NCI-H69 (cell line): ENCODE results near the gene PCDH11Y.
"Not testable (repeated sequence)": the region's sequence is repeated elsewhere in the genome, so short reads cannot be mapped to it uniquely, and the experiment has no call there.

ENCODE experiments used
- DNase-seq: peaks from one replicate; lab custom pipeline; 2025; lab: John Stamatoyannopoulos, UW

PCDH11Y gene

GRCh38 chrY:5000057-5000456, at the start of gene PCDH11Y:
PCDH11Y (plus strand) TSS chrY:5000296; CDS start chrY:5057100, 56,804 bp downstream.
- peak; percentile 2 for DNase-seq

DNA sequence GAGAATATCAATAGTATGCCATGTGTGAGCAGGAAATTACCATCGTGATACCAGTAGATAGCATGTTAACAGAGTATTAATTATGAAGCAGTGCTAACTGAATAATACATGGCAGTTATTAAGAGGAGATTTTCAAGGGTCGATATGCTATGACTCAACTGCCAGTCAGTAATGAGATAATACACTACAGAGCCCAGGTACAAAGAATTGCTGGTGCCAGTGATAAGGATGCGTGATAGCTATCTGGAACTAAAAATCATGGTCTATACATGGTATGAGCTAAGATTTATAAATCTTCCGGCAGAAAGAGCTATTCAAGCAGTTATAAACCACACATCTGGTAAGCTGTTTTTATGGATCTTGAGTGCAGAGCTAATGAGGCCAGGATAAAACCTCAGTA, 32.2 kb upstream of the PCDH11Y start:
- not testable (repeated sequence) for DNase-seq

DNA sequence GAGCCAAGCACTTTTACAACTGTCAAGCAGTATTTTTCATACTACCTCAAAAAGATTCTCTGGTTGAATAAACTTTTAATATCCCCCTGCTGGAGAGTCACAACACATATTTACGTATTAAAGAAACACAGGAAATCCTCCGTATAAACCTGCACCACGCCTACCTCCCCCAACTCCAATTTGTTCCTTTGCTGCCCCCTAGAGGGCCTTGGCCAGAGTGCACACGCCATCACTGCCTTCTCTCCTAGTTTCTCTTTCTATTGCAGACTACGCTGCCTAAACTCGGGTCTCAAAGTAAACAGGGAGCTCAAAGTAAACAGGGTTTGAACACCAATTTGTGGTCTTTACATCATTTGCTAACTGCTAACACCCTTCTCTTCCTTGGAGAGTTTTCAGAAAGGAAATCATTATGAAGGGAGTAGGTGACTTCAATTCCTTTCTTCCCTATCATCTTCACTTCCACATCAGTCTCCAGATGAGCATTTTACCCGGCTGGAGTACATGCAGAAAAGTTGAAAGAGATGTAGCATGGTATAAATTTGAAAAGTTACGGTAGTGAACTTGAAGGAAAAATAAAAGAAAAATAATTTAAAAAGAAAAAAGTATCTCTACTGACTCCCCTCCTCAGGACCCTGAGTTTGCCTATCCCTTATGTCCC, 8.2 kb upstream of the PCDH11Y start:
- not testable (repeated sequence) for DNase-seq

DNA sequence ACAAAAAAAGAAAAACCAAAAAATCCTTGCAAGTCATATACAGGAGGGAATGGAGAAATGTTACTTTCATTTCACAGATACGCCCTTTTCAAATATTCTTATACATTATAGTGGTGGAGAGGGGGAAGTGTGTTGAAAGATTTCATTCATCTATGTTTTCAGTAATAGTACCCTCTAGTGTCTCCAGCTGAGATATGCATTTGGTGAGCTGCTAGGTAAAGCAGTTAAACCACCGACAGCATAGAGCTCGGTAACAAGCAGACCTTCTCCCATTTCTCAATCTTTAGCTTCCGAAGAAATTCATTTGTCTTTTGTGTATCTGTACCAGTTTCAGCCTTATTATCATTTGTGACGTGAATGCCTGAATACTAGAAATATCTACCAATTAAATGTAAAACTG, 5.2 kb upstream of the PCDH11Y start:
- not testable (repeated sequence) for DNase-seq

DNA sequence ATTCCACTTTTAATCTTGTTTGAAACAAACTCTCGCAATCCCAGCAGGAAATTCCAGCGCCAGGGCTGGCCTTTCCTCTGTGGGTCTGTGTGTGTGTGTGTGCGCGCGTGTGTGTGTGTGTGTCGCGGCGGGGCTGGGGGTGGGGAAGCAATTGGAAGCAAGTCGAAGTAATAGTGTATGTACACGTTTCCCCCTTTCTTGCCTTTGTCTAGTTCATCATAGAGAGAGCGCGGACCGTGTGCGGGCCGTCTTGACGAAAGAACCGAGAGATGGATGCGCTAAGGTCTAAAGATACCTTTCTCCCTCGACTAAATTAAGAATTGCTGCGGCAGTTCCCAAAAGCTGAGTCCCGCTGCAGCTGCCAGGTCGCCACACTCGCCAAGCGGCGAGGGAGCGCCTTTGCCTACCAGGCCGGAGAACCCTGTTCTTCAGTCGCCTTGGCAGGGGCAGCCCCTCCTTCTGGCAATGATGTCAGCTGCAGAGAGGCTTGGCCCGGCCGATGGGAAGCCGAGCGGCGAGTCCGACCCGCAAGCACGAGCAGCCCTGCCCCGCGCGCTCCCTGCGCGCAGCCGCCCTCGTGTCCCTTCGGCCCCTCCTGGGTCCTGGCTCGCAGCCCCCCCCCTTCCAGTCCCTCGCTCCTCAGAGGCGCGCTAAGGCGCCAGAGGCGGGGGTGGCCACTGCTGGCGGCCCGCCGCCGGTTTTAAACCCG, 2.5 kb downstream of the PCDH11Y start:
- not testable (repeated sequence) for DNase-seq

GRCh38 chrY:5038972-5039523, 39.0 kb downstream of the PCDH11Y start:
- DNase-seq: not testable (repeated sequence)

GRCh38 chrY:5083017-5083416, 82.9 kb downstream of the PCDH11Y start:
- not testable (repeated sequence) for DNase-seq

- DNase-seq: not testable (repeated sequence)
Observed at GRCh38 chrY:5182998-5183397, 182.9 kb downstream of the PCDH11Y start.

DNA sequence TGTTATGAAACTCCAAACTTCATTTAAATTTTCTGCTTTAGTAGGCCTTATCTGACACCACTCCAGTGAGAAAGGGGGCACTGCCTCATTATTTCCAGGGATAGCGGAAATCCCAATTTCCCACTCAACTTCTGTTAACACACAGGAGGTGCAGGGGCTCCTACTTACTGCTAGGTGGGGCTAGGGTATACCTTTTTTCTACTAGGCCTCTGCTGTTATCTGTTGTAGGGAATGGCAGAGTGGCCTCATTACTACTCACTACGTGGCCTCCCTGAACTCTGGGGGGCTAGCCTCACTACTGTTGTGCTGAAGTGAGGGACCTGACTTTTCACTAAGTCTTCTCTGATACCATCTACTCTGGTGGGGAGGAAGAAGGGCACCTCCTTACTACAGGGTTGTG, 215.0 kb downstream of the PCDH11Y start:
- not testable (repeated sequence) for DNase-seq

- not testable (repeated sequence) for DNase-seq
Observed at GRCh38 chrY:5324931-5325330, 324.8 kb downstream of the PCDH11Y start.

- not testable (repeated sequence) for DNase-seq
Observed at GRCh38 chrY:5342220-5342619, 342.1 kb downstream of the PCDH11Y start.

GRCh38 chrY:5543705-5544104, 543.6 kb downstream of the PCDH11Y start:
- DNase-seq: not testable (repeated sequence)

DNA sequence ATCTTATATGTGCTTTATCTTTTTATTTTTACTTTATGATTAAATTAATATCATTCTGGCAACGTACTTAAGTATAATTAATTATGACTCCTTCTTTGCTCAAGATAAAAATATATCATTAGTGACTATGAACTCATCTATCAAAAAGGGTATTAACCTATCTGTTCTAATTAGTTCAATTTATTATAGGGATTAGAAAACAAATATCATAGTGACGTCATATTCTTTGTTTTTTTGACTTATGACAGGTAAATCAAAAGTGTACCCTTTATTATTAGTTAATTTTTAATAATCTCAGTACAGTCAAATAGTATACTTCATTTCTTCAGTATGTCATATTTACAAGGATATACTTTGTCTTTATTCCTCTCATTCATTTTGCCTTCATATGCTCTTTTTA, 638.5 kb downstream of the PCDH11Y start:
- DNase-seq: not testable (repeated sequence)

DNA sequence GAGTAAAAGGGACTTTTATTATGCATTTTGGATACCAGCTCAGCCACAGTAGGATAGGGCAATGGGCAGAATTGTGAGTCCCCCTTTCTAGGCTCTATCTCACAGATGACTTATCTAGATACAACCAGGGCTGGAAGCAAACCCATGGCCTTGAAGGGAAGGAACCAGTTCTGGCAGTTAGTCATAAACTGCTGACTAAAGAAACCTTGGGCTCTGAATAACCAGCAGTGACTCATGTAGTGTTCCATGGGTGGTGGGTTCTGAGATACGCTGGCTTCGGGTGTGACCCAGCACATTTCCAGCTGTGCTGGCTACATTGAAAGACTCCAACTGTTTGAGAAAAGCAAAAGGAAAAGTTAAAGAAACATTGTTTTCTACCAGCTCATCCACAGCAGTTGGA, 679.2 kb downstream of the PCDH11Y start:
- DNase-seq: not testable (repeated sequence)

DNA sequence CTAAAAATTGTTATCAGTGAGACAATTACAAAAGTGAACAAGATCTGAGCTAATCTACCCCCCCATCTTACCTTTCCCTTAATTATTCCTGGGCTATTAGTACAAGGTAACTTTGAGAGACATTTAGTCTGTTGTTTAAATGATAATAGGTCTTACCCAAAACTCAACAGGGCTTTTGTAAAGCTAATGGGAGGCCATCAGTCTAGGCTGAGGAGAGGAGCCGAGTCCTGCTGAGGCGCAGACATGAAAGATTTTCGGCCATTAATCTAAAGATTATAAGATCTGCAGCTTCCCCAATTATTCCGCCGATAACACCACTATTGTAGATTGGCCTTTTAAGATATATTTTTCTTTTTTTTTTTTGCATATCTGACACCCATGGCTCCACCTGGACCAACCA, 708.6 kb downstream of the PCDH11Y start:
- DNase-seq: not testable (repeated sequence)

GRCh38 chrY:5709788-5710381, 709.8 kb downstream of the PCDH11Y start:
- not testable (repeated sequence) for DNase-seq

DNA sequence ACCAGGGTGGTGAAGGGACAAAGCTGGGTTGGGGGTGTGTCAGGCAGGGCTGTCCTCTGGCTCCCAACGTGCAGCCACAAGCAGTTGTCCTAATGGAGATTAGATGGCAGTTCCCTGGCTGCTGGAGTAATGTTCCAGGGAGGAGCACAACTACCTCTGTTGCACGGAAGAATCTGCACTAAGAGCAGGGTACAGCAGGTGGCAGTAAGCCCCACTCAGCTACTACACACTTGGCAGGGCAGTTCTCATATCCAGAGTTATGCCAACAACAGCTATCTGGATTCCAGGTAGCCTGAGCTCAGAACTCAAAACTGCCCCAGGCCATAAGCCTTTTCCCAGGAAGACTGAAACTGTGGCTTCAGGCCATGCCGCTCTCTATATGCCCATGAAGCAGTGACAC, 761.3 kb downstream of the PCDH11Y start:
- DNase-seq: not testable (repeated sequence)

DNA sequence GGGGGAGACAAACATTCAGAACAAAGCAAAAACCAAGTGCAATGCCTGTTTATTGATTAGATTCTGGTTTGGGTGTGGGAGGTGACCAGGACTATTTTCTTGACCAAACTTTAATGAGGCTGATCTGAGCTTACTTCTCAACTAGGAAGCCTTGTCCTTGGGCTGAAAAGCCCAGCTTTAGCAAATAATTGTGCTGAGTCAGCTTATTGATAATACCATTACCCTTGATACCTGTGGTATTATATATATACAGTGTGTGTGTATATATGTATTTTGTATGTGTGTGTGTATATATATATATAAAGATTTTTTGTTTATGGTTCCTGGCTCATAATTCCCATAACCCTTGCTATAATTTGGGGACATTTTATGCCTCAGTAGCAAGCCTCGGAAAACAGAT, 776.4 kb downstream of the PCDH11Y start:
- not testable (repeated sequence) for DNase-seq
